Heart left ventricle (tissue), 13 donors: ENCODE data around the gene LRRC18.

Experiments used
- POLR2A ChIP-seq, 2 donors: fragments of 450-650 bp; IDR thresholded peaks; one replicate each; pipeline ENCODE4 v1.6.1; 2017; ENCODE audit warnings: antibody characterized with exemption in 2 of 2, mild to moderate bottlenecking in 2 of 2, moderate library complexity in 2 of 2
- TF ChIP-seq, protein P1 (sequence below), 12 donors: fragments of 200-600 bp; sonication (generic) in 4 of 12; IDR thresholded peaks; one replicate each; pipeline versions ENCODE4 v1.5.0 to v1.8.0; 2018 to 2022; ENCODE audit warnings: antibody characterized with exemption in 12 of 12, mild to moderate bottlenecking in 5 of 12
- donor health status: ischemic (EF 13 %, LVEDD 7.1; RV severe dilation, severe dysfunction).
- donor health status: DM: no; HTN: yes; CAD: no.
- donor health status: DM: no; HTN: no; CAD: no.
- donor health status: ischemic (EF 25% LVEDD 6.9; RV normal size, moderate dysfunction).
- donor health status: ischemic (EF 25% LVEDD 5.7; RV mildly dilated, moderate dysfunction).
- donor health status: ischemic (EF 35%, LVEDD 5.7; RV mildly dilated, moderate dysfunction).
- donor health status: nonischemic (EF 11% LVEDD 7.7; RV severe dilation, severe dysfunction).
- donor health status: DM: yes; HTN: yes; CAD: no.
- donor health status: PGD.
- donor health status: ischemic (EF 29% LVEDD 5.4; RV normal size, mild dysfunction).
- donor health status: nonischemic (EF 23%, LVEDD 6.1; RV moderate dilation, normal function).

DNA sequence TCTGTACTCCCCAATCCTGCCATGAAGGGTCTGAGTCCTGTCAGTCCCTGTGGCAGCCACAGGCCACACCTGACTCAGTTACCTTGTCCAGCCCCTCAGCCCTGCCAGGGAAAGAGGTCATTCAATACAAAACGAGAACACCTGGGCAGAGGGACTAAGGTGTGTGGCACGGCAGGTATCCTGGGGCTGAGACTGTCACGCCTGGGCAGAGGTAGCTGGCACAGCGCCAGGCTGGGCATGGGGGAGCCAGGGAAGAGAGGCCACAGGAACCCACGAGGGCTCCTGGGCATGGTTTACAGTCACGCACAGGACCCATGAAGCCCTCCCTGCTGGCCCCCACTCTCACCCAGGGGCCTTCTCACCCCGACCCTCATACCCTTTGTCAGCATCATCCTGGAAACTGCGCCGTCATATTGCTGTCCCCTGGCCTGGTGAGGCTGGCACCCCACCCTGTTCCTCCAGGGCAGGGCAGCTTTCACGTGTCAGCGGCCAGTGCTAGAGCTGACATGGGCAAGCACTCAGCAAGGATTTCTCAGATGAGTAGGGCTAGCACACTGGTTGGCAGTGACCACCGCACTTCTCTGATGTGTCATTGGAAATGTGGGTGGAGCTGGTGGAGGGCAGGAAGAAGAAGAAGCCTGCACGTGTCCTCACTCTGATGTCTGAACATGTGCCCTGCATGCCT, 42.7 kb downstream of the LRRC18 start:
- TF ChIP-seq, protein P1, sequence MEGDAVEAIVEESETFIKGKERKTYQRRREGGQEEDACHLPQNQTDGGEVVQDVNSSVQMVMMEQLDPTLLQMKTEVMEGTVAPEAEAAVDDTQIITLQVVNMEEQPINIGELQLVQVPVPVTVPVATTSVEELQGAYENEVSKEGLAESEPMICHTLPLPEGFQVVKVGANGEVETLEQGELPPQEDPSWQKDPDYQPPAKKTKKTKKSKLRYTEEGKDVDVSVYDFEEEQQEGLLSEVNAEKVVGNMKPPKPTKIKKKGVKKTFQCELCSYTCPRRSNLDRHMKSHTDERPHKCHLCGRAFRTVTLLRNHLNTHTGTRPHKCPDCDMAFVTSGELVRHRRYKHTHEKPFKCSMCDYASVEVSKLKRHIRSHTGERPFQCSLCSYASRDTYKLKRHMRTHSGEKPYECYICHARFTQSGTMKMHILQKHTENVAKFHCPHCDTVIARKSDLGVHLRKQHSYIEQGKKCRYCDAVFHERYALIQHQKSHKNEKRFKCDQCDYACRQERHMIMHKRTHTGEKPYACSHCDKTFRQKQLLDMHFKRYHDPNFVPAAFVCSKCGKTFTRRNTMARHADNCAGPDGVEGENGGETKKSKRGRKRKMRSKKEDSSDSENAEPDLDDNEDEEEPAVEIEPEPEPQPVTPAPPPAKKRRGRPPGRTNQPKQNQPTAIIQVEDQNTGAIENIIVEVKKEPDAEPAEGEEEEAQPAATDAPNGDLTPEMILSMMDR (IDR thresholded peaks at IDR 0.05), result no peak
- TF ChIP-seq POLR2A (IDR thresholded peaks at IDR 0.05), result no peak
